GM18508 (cell line): ENCODE data around the gene REXO1.

ENCODE experiments used
- ATAC-seq: cut with Tn5 transposase; IDR thresholded peaks from one replicate; pipeline ENCODE4 v1.9.1; 2021; ENCODE audit warnings: moderate number of reproducible peaks; ENCODE audit not compliant: insufficient read depth, unreplicated experiment

Gene REXO1

DNA sequence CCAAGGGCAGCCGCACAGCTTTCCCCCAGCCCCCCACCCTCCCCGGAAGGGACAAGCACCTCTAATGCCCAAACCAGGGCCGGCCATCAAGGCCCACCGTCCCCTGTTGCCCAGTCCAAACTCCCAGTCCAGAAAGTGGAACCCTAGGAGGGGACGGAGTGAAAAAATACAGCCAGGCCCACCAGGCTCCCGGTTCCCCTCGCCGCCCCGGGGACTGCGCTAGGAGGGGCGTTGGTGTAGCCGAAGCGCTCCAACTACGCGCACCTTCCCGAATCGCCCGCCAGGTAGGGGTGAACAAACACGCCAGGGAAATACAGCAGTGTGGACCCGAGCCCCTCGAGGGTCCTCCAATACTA lies 13.8 kb upstream of the REXO1 start:
- ATAC-seq: no peak

DNA sequence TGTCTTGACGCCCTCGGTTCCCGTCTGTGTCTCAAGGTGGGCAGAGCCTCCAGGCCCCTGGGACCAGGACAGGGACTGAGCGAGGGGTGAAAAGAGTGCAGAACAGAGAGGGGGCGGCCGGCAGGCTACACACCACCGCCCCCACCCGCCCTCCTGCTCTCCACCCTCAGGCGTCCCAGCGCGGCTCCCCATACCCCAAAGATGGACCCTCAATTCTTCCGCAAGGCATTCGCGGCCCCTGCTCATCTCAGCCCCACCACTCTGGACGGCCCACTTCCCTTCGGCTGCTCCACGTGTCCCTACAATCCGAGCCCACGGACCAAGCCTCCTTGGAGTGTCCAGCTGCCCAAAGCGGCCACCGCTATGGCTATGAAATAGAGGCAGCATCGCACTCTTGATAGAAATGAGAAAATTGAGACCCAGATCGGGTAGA lies 13.3 kb upstream of the REXO1 start:
- no peak for ATAC-seq

DNA sequence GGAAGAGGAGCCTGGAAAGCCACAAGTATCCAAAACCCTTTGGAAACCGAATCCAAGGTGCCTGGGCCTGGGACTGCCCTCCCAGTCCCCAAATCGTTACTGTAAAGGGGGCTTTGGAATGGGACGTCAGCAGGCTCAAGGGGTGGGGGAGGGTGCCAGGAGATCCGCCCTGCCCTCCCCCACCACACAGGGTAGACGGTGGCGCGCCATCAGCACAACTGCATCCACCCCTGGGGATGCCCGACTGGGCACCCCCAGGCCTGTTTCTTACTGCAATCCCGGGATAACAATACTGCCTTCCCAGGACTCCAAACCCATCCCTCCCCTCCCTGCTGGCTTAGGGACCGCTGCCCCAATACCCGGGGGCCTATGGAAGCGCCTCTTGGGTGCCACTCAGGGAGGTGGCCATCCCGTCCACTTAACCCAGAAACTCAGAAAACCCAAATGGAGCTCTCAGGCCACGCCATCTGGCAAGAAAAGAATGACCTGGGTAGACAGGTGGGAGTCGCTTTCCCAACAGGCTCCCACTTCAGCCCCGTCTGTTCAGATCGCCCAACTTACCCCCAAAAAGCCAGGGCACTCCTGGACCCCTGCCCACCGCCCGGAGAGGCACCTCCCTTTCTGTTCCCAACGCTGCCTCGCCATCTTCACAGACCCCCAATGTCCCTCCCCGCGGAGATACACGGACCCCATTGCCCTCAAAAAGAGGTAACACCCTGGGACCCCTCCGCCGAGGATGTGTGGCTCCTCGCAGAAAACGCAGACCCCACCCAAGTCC lies 12.7 kb upstream of the REXO1 start:
- no peak for ATAC-seq

DNA sequence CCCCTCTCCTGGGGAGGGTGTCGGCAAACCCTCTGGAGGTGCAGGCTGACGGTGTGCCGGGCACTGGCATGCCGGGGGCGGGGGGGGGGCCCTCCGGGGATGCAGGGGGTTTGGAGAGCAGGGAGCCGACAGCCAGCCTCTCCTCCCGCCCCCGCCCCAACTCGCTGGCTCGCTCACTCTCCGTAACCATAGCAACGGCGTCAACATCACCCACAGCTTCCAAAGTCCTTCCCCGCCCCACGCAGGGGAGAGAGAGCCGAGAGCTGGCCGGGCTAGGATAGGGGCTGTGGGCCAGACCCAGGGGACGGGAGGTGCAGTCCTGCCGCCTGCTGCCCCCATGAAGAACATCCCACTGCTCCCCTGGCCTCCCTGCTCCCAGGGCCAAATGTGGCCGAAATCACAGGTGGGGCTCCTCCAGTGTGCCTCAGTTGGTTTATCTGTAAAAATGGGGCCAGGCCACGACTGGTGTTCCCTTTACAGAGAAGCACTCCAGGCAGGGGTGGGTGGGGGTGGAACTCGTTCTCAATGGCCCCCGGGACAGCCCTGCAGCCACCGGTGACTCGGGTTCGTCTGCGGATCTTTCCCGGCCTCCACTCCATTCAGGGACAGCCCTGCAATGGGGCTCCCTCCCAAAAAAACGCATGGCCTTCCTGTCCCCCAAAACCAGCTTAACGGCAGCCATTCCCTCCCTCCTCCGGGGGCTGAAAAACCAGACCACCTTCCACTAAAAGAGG lies 11.9 kb upstream of the REXO1 start:
- ATAC-seq: no peak

DNA sequence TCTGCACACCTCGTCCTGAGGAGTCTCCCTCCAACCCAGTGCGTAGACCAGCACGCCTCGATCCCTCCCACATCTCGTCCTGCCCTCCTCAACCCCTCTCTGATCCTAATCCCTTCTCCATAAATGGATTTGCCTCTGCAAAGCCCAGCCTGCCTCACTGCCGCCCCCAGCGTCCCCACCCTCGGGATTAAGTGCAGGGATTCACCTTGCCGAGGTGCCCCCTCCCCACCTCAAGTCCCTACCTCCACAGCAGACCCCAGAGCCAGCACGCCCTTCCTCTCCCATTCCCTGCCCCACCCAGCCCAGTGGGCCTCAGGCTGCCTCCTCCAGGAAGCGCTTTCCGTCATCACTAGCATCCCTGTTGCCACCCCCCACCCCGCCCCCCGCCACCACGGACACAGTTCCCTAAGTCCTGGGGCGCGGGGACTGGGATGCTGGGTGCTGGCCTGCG lies 11.1 kb upstream of the REXO1 start:
- ATAC-seq: no peak

DNA sequence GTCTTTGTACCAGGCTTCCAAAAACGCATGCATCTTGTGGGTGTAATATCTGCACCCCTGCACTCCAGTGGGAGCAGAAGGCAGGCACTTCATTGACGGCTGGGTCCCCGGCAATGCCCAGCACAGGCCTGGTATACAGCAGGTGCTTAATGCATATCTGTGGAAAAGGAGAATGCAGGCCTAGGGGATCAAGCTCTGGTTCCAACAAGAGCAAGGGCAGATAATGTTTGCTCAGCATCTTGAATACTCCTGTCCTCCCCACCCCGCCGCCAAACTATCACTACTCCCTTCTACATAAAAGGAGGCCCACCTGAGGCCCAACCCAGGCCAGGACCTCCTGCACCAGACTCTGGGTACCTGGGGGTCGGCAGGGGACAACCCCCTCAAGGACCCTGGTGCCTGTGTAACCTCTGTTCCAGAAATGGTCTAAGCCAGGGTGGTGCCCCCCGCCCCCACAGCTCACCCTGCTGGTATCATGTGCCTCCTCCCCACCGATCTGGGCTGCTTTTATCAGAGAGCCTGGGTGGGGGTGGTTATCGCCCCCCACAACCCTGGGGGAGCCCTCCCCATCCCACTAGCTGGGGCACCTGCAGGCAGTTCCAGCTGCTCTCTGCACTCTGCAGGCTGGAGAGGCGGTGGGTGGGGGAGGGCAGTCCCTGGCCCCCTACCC lies 10.3 kb upstream of the REXO1 start:
- ATAC-seq: no peak

DNA sequence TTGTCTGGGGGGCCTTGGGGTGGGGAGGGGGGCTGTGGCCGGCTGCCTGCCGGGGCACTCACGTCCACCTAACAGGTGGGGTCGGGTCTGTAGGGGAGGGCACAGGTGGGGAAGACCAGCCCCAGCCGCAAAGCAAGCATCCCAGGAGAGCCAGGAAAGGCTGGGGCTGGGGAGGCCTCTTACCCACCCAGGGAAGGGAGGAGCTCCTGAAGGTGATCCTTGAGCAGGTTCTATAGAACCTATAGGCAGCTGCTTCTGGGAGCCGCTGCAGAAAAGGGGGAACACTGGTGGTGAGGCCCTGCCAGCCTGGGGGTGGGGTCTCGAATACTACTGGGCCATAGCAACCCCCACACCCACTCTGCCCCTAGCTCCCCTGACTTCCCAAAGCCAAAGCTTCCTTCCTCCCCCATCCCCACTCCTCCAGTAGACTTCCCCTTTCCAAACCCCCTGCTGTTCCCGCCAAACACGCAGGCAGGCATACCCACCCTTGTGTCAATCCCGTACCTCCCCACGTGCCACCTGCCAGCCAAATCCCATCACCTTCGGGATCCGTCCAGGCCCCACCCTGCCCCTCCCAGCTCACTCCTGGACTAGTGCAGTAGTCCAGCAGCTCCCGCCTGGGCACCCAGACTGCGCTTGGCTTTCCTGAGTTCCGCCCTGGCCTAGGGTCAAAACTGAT lies 9.5 kb upstream of the REXO1 start:
- no peak for ATAC-seq

DNA sequence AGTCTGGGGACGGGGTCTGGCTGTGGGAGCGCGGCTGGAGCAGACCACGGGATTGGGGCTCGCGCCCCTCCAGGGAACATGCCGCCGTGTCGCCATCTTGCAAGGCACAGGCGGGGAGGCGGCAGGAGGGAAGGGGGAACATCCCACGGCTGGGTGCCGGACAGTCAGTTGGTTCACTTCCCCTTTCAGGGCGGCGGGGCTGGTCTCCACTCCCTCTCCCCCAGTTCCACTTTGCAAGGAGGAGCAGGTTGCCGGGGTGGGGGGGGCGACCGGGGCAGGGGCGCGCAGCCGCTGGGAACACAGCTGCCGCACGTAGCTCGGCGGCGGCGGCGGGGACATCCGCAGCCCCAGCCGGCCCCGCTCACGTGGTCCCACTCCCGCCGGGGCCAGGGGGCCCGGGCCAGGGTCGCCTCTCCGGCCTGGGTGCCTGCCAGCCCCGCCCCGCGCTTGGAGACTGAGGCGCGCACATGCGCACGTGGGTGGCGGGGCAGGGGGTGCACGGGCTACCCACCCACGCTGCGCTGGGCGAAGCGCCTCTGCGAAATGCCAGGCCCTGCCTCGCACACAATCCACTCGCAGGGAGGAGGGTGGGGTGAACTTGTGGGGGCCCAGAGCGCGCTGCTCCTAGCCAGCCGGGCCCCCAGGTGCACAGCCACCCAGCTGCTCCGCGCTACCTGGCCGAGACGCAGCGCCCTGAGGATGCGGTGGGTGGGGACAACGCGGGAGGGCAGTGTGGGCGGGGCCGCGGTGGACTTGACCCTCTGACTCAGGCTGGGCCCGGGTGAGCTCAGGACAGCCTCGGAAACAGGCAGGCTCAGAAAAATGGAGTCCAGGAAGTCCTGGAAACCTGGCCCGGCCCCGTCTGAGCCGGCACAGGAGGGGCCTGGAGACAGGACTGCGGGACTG lies 8.7 kb upstream of the REXO1 start:
- ATAC-seq: no peak

DNA sequence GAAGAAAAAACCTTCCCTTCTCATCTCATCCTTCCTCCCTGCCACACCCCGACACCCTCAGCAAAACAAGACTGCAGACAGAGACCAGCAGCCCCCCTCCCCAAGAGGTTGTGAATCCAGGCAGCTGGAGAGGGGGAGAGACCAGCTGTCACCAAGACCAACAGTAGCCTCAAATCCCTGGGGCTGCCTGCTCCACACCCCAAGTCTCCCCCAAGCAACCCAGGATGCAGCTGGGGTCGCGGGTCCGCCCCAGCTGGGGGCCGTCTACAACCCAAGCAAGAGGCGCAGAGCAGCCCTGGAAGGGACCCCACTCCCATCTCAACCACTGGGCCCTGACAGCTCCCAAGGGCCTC lies 8.0 kb upstream of the REXO1 start:
- no peak for ATAC-seq

DNA sequence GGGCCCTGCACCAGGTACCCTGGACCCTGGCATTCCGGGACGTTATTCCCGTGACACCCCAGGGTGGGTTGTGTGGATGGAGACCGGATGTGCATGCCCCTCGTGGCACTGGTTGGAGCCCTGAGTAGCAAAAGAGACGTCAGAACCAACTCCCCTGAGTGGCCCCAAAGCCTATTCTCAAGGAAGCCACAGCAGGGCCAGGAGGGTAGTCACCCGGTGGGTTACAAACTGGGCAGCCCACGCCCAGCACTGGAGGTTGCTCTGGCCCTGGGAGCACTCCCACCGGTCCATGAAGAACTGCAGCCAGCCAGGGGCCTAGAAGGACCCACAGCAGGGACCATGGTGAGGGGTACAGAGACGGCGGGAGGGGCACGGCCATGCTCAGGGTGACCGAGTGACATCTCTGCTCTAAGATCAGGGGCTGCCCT lies 7.6 kb upstream of the REXO1 start:
- ATAC-seq: no peak

DNA sequence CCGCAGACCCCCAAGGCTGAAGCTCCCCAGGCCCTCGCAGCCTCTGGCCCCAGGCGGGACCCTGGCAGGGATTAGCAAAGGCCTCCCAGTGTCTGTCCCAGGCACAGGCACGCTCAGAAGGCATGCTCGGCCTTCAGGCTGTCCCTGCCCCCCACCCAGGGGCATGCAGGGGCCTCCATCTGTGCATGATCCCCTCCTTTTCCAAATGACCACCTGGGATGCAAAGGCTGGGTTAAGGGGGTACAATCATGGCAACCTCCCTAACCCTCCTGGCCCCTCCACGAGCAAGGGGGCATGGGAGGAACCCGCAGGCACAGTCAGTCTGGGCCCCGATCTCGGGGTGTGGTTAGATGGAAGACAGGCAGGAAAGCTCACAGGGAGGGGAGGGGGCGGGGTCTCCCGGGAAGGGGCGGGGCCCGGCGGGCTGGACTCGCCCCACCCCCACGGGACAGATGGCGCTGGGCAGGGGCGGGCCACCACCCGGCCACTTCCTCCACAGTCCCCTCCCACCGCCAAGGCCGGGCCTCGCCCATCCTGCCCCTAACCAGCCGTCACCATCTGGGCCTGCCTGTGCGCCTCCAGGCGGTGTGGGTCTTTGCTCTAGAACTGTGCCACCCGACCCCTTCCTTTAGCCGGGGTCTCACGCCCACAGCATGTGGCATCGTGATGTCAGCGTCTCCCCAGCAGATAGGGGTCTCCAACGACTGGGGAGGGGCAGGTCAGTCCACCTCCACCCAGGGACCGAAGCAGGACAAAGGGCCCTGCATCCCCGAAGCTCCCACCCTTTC lies 7.0 kb upstream of the REXO1 start:
- ATAC-seq: no peak

DNA sequence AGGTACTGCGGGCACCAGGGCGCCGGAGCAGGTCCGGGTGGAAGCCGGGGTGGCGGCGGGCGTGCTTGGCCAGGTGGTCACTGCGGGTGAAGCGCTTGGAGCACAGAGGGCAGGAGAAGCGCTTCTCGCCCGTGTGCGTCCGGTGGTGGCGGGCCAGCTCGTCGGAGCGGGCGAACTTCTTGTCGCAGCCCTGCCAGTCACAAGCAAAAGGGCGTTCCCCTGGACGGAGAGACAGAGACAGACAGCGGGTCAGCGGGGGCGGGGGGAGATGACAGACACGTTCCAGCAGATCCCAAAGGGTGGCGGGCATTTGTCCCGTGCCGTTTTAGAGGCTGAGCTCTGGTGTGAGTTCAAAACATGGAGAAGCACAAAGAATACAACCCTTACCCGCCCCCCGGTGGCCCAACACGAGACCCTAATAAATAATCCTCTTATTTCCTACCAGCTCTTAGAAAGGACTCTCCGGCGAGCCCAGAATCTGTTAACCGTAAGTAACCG lies 6.3 kb upstream of the REXO1 start:
- no peak for ATAC-seq

DNA sequence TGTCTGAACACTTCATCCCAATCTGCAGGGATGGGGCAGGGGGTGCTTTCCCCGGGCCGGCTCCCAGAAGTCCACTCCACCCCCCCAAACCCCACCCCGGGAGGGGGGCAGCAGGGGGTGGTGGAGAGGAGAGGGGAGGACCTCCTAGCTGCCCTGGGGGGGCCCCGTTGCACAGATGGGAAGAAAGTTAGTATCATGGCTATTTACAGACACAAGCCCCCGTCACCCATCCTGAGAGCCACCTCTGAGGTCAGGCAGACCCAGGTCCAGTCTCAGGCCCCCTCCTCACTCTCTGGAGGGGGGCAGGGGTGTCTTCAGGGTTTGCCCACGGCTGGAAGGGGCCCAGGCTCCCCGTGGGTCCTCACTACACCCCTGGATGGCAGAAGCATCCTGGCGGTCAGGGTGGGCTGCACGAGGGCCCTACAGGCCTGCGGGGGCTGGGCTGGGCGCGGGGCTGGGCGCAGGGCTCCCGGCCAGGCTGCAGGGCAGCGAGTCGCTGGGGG lies 5.8 kb upstream of the REXO1 start:
- no peak for ATAC-seq

DNA sequence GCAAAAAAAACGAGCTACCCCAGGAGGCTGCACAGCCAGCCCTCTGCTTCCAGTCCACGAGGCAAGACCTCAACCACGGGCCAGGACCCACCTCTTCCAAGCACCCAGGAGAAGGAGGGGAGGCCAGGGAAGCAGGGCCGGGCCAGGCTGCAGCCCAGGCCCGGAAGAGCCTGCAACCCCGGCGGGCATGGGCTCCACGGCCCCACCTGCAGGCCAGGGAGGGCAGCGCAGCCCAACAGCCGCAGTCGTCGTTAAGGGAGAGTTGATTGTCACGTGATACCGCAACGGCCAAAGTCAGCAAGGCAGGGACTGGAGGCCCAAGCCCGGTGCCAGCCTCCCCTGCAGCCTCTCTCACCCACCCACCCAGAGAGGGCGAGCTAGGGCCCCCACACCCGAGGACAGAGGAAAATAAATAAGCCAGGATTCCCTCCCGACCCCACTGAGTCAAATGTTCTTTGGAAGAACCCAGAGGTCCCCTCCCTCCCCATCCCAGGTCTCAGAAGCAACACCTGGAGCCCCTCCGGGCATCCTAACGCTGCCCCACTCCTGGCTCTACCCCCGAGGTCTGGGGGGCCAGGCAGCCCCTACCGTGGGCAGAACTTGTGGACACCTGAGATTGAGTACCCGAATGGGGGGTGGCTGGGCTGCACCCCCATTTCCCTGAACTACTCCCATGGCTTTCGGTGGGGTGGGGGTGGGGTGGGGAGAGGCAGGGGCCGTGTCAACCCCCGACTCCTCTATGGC lies 5.2 kb upstream of the REXO1 start:
- ATAC-seq: no peak

DNA sequence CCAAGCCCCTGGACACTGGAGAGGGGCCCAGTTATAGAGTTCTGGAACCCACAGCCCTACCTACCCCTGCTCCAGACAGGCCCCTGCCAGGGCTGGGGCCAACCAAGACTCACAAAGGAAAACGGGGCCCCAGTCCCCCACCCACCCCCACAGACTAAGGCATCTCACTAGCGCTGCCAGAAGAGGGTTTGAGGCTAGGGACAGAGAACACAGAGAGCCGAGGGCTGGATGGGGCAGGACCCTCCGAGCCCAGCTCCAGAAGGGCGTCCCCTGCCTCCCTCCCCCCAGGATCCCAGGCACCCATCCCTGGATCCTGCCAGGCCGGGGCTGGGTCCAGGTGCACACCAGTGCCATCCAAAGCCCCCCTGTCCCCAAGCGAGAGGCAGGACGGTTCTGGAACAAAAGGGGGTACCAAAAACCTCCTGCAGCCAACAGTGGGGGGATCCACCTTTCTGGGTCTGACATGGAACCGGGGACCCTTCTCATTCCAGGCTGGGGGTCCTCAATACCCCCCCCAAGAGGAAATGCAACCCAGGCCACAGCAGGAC lies 4.4 kb upstream of the REXO1 start:
- no peak for ATAC-seq

DNA sequence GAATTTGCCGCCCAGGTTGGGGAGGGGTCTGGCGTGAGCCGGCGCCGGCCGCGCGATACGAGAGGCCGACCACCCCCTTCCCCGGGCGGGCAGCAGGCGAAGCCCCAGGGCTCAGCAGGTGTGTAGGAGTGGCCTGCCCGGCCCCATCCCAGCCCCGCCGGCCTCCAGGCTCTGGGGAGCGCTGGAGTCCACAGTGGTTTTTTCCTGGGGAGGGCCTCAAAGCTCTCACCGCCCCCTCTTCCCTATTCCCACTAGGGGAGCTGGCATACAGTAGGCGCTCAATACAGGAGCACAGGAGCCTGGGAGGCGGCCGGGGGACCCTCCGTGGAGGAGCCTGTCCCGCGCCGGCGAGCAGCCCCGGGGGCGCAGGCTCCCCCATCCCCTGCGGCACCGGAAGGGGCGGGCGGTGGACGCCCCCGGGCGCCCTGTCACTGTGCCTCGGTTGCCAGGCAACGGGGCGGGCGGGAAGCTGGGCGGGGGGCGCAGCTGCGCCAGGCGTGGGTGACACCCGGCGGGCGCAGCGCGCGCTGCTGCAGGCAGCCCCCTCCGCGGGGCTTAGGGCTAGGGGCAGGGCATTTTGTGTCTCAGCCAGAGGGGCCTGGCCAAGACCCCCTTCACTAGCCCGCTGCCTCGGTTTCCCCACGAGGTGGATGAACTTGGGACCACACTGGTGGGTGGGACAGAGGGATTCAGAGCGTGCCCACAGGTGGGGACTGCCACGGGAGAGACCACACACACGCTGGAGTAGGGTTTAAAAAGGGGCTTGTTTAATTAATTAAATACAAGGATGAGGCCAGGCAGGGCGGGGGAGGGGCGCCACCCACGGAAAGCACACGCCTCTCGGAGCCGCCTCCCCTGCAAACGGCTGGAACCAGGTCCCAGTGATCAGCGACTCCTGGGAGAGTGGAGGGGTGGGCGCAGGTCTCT lies 3.6 kb upstream of the REXO1 start:
- ATAC-seq: no peak
